GM21423 (cell line): ENCODE results near the gene ACACA.

Experiments used
- ATAC-seq: cut with Tn5 transposase; IDR thresholded peaks from one replicate; pipeline ENCODE4 v1.9.1; 2021; ENCODE audit warnings: mild to moderate bottlenecking, moderate library complexity; ENCODE audit not compliant: unreplicated experiment

Gene ACACA

GRCh38 chr17:37107406-37108083 is 299.1 kb downstream of the ACACA start:
- ATAC-seq = no peak

- ATAC-seq = no peak
These were observed 300.6 kb downstream of the ACACA start for GRCh38 chr17:37106049-37106448.

- ATAC-seq = no peak
These were observed 303.4 kb downstream of the ACACA start for GRCh38 chr17:37103231-37103630.

GRCh38 chr17:37101306-37101705 is 305.3 kb downstream of the ACACA start:
- ATAC-seq = no peak

- ATAC-seq = no peak
These were observed 306.4 kb downstream of the ACACA start for GRCh38 chr17:37100231-37100630.

- ATAC-seq = no peak
These were observed 307.5 kb downstream of the ACACA start for GRCh38 chr17:37098910-37099664.

GRCh38 chr17:37098152-37098551 is 308.5 kb downstream of the ACACA start:
- ATAC-seq = no peak

GRCh38 chr17:37097154-37097553 is 309.5 kb downstream of the ACACA start:
- no peak for ATAC-seq

GRCh38 chr17:37096071-37096470 is 310.6 kb downstream of the ACACA start:
- no peak for ATAC-seq

- no peak for ATAC-seq
These were observed 312.2 kb downstream of the ACACA start for GRCh38 chr17:37094391-37094790.

GRCh38 chr17:37092701-37093100 is 313.9 kb downstream of the ACACA start:
- ATAC-seq = no peak

- ATAC-seq = no peak
These were observed 314.6 kb downstream of the ACACA start for GRCh38 chr17:37092071-37092470.

GRCh38 chr17:37090941-37091340 is 315.7 kb downstream of the ACACA start:
- no peak for ATAC-seq

GRCh38 chr17:37089956-37090355 is 316.7 kb downstream of the ACACA start:
- ATAC-seq = peak; percentile 70

GRCh38 chr17:37088913-37089312 is 317.7 kb downstream of the ACACA start:
- no peak for ATAC-seq

GRCh38 chr17:37088459-37088858 is 318.2 kb downstream of the ACACA start:
- ATAC-seq = no peak

GRCh38 chr17:37087683-37088082 is 319.0 kb downstream of the ACACA start:
- ATAC-seq = no peak

GRCh38 chr17:37086948-37087347 is 319.7 kb downstream of the ACACA start:
- ATAC-seq = no peak

- ATAC-seq = no peak
These were observed 320.3 kb downstream of the ACACA start for GRCh38 chr17:37086334-37086733.

GRCh38 chr17:37084372-37084771 is 322.3 kb downstream of the ACACA start:
- no peak for ATAC-seq

- ATAC-seq = no peak
These were observed 323.2 kb downstream of the ACACA start for GRCh38 chr17:37083456-37083855.

- ATAC-seq = no peak
These were observed 323.7 kb downstream of the ACACA start for GRCh38 chr17:37082985-37083384.
